Astrocyte (in vitro differentiated cells and primary cell): ENCODE data around the gene AUTS2.

Experiments
- EZH2 ChIP-seq: IDR thresholded peaks from 2 replicates; pipeline ENCODE4 v1.6.1; 2012; ENCODE audit warnings: mild to moderate bottlenecking, low read length, inconsistent platforms; ENCODE audit not compliant: insufficient read depth
- TF ChIP-seq, protein P1 (sequence below): IDR thresholded peaks from 2 replicates; pipeline ENCODE4 v1.5.1; 2011; ENCODE audit warnings: low read depth, mild to moderate bottlenecking, inconsistent platforms, low read length, moderate library complexity; ENCODE audit not compliant: insufficient read depth

DNA sequence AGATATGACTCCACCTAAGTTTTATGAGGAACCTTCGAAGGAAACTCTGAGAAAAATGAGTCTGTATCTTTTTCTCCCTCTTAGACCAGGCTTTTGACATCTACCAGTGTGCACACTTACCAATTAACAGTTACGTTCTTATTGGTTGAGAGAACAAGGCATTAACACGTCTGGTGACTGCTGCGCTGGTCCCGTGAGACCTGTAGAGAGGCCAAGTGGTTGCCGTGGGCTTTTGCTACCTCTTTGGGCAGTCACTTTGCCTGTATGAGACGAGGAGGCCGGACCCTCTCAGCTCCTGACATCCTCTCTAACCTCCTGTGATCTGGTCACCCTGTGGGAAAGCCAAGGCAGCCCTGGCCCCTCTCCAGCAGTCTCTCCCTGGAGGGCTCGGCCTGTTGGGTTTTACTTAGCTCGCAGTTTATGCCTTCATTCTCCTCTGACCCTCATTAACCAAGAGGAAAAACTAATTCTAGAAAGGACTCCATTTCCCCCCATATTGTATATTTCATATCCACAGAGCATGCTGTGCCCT is 1019.8 kb downstream of the AUTS2 start:
- no peak for TF ChIP-seq EZH2
- TF ChIP-seq, protein P1, sequence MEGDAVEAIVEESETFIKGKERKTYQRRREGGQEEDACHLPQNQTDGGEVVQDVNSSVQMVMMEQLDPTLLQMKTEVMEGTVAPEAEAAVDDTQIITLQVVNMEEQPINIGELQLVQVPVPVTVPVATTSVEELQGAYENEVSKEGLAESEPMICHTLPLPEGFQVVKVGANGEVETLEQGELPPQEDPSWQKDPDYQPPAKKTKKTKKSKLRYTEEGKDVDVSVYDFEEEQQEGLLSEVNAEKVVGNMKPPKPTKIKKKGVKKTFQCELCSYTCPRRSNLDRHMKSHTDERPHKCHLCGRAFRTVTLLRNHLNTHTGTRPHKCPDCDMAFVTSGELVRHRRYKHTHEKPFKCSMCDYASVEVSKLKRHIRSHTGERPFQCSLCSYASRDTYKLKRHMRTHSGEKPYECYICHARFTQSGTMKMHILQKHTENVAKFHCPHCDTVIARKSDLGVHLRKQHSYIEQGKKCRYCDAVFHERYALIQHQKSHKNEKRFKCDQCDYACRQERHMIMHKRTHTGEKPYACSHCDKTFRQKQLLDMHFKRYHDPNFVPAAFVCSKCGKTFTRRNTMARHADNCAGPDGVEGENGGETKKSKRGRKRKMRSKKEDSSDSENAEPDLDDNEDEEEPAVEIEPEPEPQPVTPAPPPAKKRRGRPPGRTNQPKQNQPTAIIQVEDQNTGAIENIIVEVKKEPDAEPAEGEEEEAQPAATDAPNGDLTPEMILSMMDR: no peak
